Tibial nerve (tissue), 4 donors: ENCODE data around the gene SPDYE1.
"Not testable (repeated sequence)": the region's sequence is repeated elsewhere in the genome, so short reads cannot be mapped to it uniquely, and the experiment has no call there.

Experiments
- EP300 ChIP-seq, 2 donors: sonication (generic); formaldehyde crosslinking; IDR thresholded peaks; one replicate each; pipeline ENCODE4 v1.6.1; 2017; ENCODE audit warnings: antibody characterized with exemption in 2 of 2, mild to moderate bottlenecking in 1 of 2
- POLR2A ChIP-seq, 2 donors: fragments of 450-650 bp; IDR thresholded peaks; one replicate each; pipeline ENCODE4 v1.6.1; 2017; ENCODE audit warnings: antibody characterized with exemption in 2 of 2, mild to moderate bottlenecking in 2 of 2, moderate library complexity in 2 of 2
- TF ChIP-seq, protein P1 (sequence below), 5 experiments: fragments of 200-600 bp in 3 of 5; fragments of 450-650 bp in 2 of 5; sonication (generic) in 3 of 5; IDR thresholded peaks; one replicate each; pipeline ENCODE4 v1.5.1; 2016 to 2019; ENCODE audit warnings: antibody characterized with exemption in 5 of 5, mild to moderate bottlenecking in 3 of 5, moderate library complexity in 2 of 5

DNA sequence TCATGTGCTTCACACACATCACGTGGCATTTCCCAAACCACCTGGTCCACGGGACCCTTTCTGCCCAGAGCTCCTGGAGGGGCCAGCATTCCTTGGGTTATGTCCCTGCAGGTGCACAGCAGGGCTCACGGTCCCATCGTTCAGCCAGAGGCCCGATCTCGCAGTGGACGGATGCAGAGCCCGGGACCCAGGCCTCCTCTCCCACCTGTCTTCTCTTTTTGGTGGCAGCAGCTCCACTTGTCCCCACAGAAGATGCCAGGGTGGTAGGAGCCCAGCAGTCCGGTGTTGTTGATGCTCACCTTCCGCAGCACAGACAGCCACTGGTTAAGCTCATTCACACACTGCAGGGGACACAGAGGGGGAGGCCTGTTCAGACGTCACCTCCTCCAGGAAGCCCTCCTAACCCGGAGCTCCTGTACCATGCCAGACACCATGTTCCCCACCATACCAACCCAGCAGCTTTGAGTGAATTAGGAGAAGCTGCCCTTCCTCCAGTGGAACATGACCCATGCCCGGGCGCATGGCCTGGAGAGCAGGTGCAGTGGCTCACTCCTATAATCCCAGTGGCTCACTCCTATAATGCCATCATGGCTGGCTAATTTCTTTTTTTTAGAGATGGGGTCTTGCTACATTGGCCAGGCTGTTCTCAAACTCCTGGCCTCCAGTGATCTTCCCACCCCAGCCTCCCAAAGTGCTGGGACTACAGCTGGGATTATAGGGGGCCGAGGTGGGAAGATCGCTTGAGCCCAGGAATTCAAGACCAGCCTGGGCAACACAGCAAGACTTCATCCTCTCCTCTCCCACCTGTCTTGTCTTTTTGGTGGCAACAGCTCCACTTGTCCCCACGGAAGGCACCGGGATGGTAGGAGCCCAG lies 36.5 kb downstream of the SPDYE1 start:
- TF ChIP-seq, protein P1, sequence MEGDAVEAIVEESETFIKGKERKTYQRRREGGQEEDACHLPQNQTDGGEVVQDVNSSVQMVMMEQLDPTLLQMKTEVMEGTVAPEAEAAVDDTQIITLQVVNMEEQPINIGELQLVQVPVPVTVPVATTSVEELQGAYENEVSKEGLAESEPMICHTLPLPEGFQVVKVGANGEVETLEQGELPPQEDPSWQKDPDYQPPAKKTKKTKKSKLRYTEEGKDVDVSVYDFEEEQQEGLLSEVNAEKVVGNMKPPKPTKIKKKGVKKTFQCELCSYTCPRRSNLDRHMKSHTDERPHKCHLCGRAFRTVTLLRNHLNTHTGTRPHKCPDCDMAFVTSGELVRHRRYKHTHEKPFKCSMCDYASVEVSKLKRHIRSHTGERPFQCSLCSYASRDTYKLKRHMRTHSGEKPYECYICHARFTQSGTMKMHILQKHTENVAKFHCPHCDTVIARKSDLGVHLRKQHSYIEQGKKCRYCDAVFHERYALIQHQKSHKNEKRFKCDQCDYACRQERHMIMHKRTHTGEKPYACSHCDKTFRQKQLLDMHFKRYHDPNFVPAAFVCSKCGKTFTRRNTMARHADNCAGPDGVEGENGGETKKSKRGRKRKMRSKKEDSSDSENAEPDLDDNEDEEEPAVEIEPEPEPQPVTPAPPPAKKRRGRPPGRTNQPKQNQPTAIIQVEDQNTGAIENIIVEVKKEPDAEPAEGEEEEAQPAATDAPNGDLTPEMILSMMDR (IDR thresholded peaks at IDR 0.05) = not testable (repeated sequence)
- not testable (repeated sequence) for TF ChIP-seq POLR2A, EP300 (IDR thresholded peaks at IDR 0.05)
